ENCODE data around the gene CSPG4. TPM values are rescaled to one million over a fixed set of nuclear protein-coding genes. Genes with fewer than 3 reads are reported as not detected.

CSPG4 gene
- total and polyA plus RNA-seq, 2 donors (not counting 1 experiment from before 2014, with no cell fraction given), result 0.03 to 0.15 TPM

DNA sequence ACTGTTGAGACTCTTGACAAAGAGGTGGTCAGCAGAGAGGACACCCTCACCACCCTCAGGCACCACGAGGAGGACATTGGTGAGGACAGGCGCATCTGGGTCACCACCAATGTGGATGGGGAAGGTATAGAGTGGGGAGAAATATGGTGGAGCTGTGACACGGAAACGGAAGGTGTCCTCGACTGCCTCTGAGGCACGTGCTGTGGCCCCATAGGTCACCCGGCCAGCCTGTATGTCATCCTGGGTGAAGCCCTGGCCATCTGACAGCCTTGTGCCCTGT lies 24.4 kb downstream of the CSPG4 start:
- ATAC-seq (ENCODE audit: low read depth), result no peak
- Histone ChIP-seq H3K27ac (ENCODE audit: low read length in 2 of 2) (no peak overlapping the region), H4K20me1 (ENCODE audit: control insufficient read depth, insufficient read depth, low read length, poor library complexity, severe bottlenecking) (no peaks in the 10 kb centered on the region), H3K79me2 (ENCODE audit: control insufficient read depth, insufficient read depth, low read length) (no peaks in the 10 kb centered on the region), H3K4me3 (ENCODE audit: control extremely low read depth in 1 of 5, extremely low read depth in 1 of 5, insufficient read depth in 1 of 5, low read depth in 2 of 5, low read length in 4 of 5) (no peak overlapping the region), H2AFZ (ENCODE audit: insufficient read depth, low read depth, low read length, poor library complexity, severe bottlenecking) (no peak overlapping the region), H3K9me3 (ENCODE audit: control extremely low read depth in 1 of 3, control insufficient read depth in 2 of 3, insufficient read depth in 1 of 3, low read length in 2 of 3) (peaks cover 0 to under 1% (median 0%) of the 10 kb centered on the region in 3 donors), H3K4me2 (replicated peaks; ENCODE audit: low read depth, low read length, poor library complexity, severe bottlenecking) (no peak overlapping the region), H3K36me3 (replicated peaks in 1 of 2; ENCODE audit: control extremely low read depth in 1 of 2, control insufficient read depth in 1 of 2, extremely low read depth in 1 of 2, insufficient read depth in 2 of 2, low read length in 1 of 2) (no peaks in the 10 kb centered on the region), H3K9ac (ENCODE audit: low read length) (no peak overlapping the region), H3K27me3 (replicated peaks in 1 of 4; ENCODE audit: control extremely low read depth in 1 of 4, control insufficient read depth in 3 of 4, insufficient read depth in 4 of 4, low read length in 3 of 4) (peaks cover 0 to 4% (median 0%) of the 10 kb centered on the region in 4 experiments), H3K4me1 (ENCODE audit: control insufficient read depth in 2 of 2, insufficient read depth in 2 of 2, low read length in 2 of 2) (peaks cover 2 to 16% of the 10 kb centered on the region in 2 donors)
- no peaks in the 10 kb centered on the region for H3K9me3 Mint-ChIP-seq (ENCODE audit: insufficient read depth)
- POLR2A ChIA-PET, result no interaction called here
- H3K4me3 Mint-ChIP-seq, result no peak overlapping the region
- H3K27me3 Mint-ChIP-seq, result peaks cover 7% of the 10 kb centered on the region
- peaks cover 19% of the 10 kb centered on the region for H3K4me1 Mint-ChIP-seq
- WGBS (ENCODE audit: insufficient coverage), result 94% methylated on average over 5 of the region's 7 CpGs
- CTCF ChIA-PET, result interaction anchor here (1.2 to 2.7 kb wide), 2 partner anchors 45 to 114 kb away, joined by 3 to 33 read pairs; no protein-coding TSS in a partner anchor
- intact Hi-C loops (cut with micrococcal nuclease), result no loop called here
- DNase-seq, result no peak
- no peak for TF ChIP-seq EZH2 (IDR thresholded peaks at IDR 0.05; ENCODE audit: borderline replicate concordance, insufficient read depth, low read depth, low read length, poor library complexity, severe bottlenecking)
- no peak for TF ChIP-seq CTCF (IDR thresholded peaks at IDR 0.05)
- peak overlapping the region; percentile 20 for H3K27ac Mint-ChIP-seq

DNA sequence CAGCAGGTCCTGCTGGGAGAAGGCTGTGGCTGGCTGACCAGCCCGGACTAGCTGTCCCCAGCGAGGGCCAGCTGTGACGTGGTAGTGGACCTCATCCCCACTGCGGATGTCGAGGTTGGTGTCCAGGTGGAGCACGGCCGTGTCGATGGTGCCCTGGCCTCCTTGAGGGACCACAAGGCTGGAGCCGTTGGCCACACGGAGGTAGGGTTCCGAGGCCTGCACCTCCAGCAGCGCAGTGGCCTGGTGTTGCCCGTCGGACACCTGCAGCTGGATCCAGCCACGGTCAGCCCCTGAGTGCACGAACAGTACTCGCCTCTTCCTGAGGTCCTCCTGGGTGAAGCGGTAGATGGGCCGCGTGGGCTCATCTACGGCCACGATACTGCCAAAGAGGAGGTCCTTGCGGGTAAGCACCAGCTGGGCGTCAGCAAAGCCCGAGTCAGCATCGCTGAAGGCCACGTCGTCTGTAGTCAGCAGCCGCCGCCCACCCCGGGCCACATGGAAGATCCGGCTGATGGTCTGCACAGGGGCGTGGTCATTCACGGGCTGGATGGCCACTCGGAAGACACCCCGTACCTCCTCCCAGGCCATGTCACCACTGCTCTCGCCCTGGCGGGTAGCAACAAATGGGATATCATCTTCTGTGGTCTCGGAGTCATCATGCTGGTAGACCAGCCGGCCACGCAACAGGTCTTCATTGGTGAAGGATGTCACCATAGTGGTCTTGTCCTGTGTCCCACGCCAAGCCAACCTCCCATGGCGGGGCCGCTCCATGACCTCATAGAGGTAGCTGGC lies 25.0 kb downstream of the CSPG4 start:
- no peak overlapping the region for H3K27ac ChIP-seq (ENCODE audit: low read length in 2 of 2)
- no peak overlapping the region for H3K9ac ChIP-seq (ENCODE audit: low read length)
- CTCF ChIA-PET, result interaction anchor here (1.2 to 2.7 kb wide), 3 partner anchors 45 to 155 kb away, joined by 3 to 33 read pairs (median 5); no protein-coding TSS in a partner anchor
- Mint-ChIP-seq H3K27ac (peak overlapping the region; percentile 20), H3K27me3 (peaks cover 7% of the 10 kb centered on the region), H3K9me3 (ENCODE audit: insufficient read depth) (no peaks in the 10 kb centered on the region), H3K4me1 (peaks cover 13% of the 10 kb centered on the region), H3K4me3 (no peak overlapping the region)
- no peak overlapping the region for H2AFZ ChIP-seq (ENCODE audit: insufficient read depth, low read depth, low read length, poor library complexity, severe bottlenecking)
- POLR2A ChIA-PET, result no interaction called here
- H3K79me2 ChIP-seq (ENCODE audit: control insufficient read depth, insufficient read depth, low read length), result no peaks in the 10 kb centered on the region
- intact Hi-C loops (cut with micrococcal nuclease), result loop anchor here (2.0 kb wide), 1 partner anchor 45 kb away; no protein-coding TSS in a partner anchor
- ATAC-seq (ENCODE audit: low read depth) (no peak), DNase-seq (no peak)
- 93% methylated on average over 41 of the region's 44 CpGs for WGBS (ENCODE audit: insufficient coverage)
- H3K4me3 ChIP-seq (ENCODE audit: control extremely low read depth in 1 of 5, extremely low read depth in 1 of 5, insufficient read depth in 1 of 5, low read depth in 2 of 5, low read length in 4 of 5), result no peak overlapping the region
- peaks cover 0 to 4% (median 0%) of the 10 kb centered on the region in 4 experiments for H3K27me3 ChIP-seq (replicated peaks in 1 of 4; ENCODE audit: control extremely low read depth in 1 of 4, control insufficient read depth in 3 of 4, insufficient read depth in 4 of 4, low read length in 3 of 4)
- no peaks in the 10 kb centered on the region for H3K36me3 ChIP-seq (replicated peaks in 1 of 2; ENCODE audit: control extremely low read depth in 1 of 2, control insufficient read depth in 1 of 2, extremely low read depth in 1 of 2, insufficient read depth in 2 of 2, low read length in 1 of 2)
- no peak for TF ChIP-seq CTCF (IDR thresholded peaks at IDR 0.05)
- TF ChIP-seq EZH2 (IDR thresholded peaks at IDR 0.05; ENCODE audit: borderline replicate concordance, insufficient read depth, low read depth, low read length, poor library complexity, severe bottlenecking), result no peak
- H3K4me2 ChIP-seq (replicated peaks; ENCODE audit: low read depth, low read length, poor library complexity, severe bottlenecking), result no peak overlapping the region
- H4K20me1 ChIP-seq (ENCODE audit: control insufficient read depth, insufficient read depth, low read length, poor library complexity, severe bottlenecking), result no peaks in the 10 kb centered on the region
- H3K9me3 ChIP-seq (ENCODE audit: control extremely low read depth in 1 of 3, control insufficient read depth in 2 of 3, insufficient read depth in 1 of 3, low read length in 2 of 3), result no peaks in the 10 kb centered on the region
- H3K4me1 ChIP-seq (ENCODE audit: control insufficient read depth in 2 of 2, insufficient read depth in 2 of 2, low read length in 2 of 2), result peaks cover 0 to 12% of the 10 kb centered on the region in 2 donors
